Transverse colon (tissue), 4 donors: ENCODE data around the gene BMP2K. TPM values are rescaled to one million over a fixed set of nuclear protein-coding genes. Genes with fewer than 3 reads are reported as not detected.
A peak's percentile ranks its signal among the peaks of the same experiment; 100 is the strongest.

Source experiments
- DNase-seq: peaks from one replicate; pipeline ENCODE4 v3.0.0-alpha.2; 2019
- H3K27ac ChIP-seq, 4 donors: fragments of 200-600 bp; sonication (generic); 2 replicates each; pipeline ENCODE4 v1.5.1; 2016 to 2018; ENCODE audit warnings: inconsistent platforms in 4 of 4
- H3K27me3 ChIP-seq: fragments of 200-600 bp; sonication (generic); 2 replicates; pipeline ENCODE4 v1.5.1; 2017; ENCODE audit warnings: inconsistent platforms
- H3K36me3 ChIP-seq, 4 donors: fragments of 200-600 bp; sonication (generic); 2 replicates each; pipeline ENCODE4 v1.5.1; 2017 to 2019; ENCODE audit warnings: inconsistent platforms in 4 of 4
- H3K4me1 ChIP-seq, 4 donors: fragments of 200-600 bp; sonication (generic); 2 replicates each; pipeline ENCODE4 v1.5.1; 2017 to 2020; ENCODE audit warnings: inconsistent platforms in 4 of 4
- H3K4me3 ChIP-seq, 4 donors: fragments of 200-600 bp; sonication (generic); 1 replicate in 1 of 4; 2 replicates in 3 of 4; pipeline versions ENCODE4 v1.5.1 to v1.6.1; 2017 to 2019; ENCODE audit warnings: inconsistent platforms in 4 of 4
- H3K9me3 ChIP-seq, 2 donors: fragments of 200-600 bp; sonication (generic); 2 replicates each; pipeline ENCODE4 v1.5.1; 2017 to 2019; ENCODE audit warnings: inconsistent platforms in 2 of 2
- EP300 ChIP-seq: sonication (generic); formaldehyde crosslinking; IDR thresholded peaks from one replicate; pipeline ENCODE4 v1.6.1; 2017; ENCODE audit warnings: antibody characterized with exemption, low read depth
- POLR2A ChIP-seq: fragments of 450-650 bp; IDR thresholded peaks from one replicate; pipeline ENCODE4 v1.6.1; 2016; ENCODE audit warnings: antibody characterized with exemption, mild to moderate bottlenecking, moderate library complexity
- POLR2AphosphoS5 ChIP-seq, 3 donors: sonication (generic); formaldehyde crosslinking; IDR thresholded peaks; one replicate each; pipeline ENCODE4 v1.6.1; 2016; ENCODE audit warnings: antibody characterized with exemption in 3 of 3
- WGBS, 2 donors: methylation state at CpG; one replicate each; pipeline ENCODE4 v1.1.5; 2018; ENCODE audit warnings: low coverage in 1 of 2; 5-methylcytosine and 5-hydroxymethylcytosine counted together
- in situ Hi-C, 4 donors: fragments of 200-750 bp; cut with MboI; loops; one replicate each; pipeline versions ENCODE4 v1.15.0 to v1.15.1; 2017; ENCODE audit warnings: low sequenced_read_pairs in 3 of 4, low pct_ligation_motif_present in 1 of 4, low pct_unique_long_range_greater_than_20kb in 1 of 4
- intact Hi-C: fragments of 100-400 bp; cut with DNase I; formaldehyde crosslinking; loops from one replicate; pipeline ENCODE4 v1.15.1; 2023; ENCODE audit warnings: low total_unique reads
- total RNA-seq, 4 donors: library from RNA; depleted of rRNA; stranded (reverse); fragments of >200 nt; gene quantifications; one replicate each; pipeline ENCODE4 v1.1.0, GENCODE V29; 2016
- TF ChIP-seq, protein P1 (sequence below), 5 experiments: fragments of 200-600 bp in 3 of 5; fragments of 450-650 bp in 2 of 5; sonication (generic) in 3 of 5; IDR thresholded peaks; 1 replicate in 2 of 5; 2 replicates in 3 of 5; pipeline ENCODE4 v1.5.1; 2016 to 2017; ENCODE audit warnings: antibody characterized with exemption in 5 of 5, inconsistent platforms in 3 of 5, mild to moderate bottlenecking in 2 of 5, moderate library complexity in 1 of 5

Gene BMP2K
- total RNA-seq, 4 donors from 2014 or later: 12.3 to 147 (median 71.2) TPM

DNA sequence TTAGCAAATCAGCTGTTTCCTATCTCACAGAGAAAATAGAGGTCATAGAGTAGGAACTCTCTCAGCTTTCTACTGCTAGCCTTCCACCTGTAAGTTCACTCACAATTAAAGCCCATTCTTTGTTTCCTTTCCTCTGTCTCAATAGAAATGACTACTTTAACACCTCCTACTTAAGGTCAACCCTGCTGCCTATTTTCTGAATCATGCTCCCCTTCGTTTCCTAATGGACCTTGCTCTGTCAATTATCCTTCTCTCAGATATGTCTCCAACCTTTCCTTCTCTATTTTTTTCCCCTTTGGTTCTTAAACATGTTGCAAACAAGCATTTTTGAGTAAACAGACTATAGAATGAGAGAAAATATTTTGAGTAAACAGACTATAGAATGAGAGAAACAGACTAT, 168.2 kb downstream of the BMP2K start:
- Histone ChIP-seq H3K27me3 (no peaks in the 10 kb centered on the region), H3K36me3 (no peaks in the 10 kb centered on the region), H3K27ac (no peak overlapping the region), H3K9me3 (peaks cover 3 to 5% of the 10 kb centered on the region in 2 donors), H3K4me3 (no peak overlapping the region), H3K4me1 (peaks cover 0 to 7% (median 0%) of the 10 kb centered on the region in 4 donors)
- DNase-seq: no peak
- WGBS, 2 donors: 33 to 41% methylated on average over 1 of the region's 1 CpG
- in situ Hi-C loops: no loop called here
- intact Hi-C loops: no loop called here
- no peak for TF ChIP-seq POLR2A
- TF ChIP-seq, protein P1, sequence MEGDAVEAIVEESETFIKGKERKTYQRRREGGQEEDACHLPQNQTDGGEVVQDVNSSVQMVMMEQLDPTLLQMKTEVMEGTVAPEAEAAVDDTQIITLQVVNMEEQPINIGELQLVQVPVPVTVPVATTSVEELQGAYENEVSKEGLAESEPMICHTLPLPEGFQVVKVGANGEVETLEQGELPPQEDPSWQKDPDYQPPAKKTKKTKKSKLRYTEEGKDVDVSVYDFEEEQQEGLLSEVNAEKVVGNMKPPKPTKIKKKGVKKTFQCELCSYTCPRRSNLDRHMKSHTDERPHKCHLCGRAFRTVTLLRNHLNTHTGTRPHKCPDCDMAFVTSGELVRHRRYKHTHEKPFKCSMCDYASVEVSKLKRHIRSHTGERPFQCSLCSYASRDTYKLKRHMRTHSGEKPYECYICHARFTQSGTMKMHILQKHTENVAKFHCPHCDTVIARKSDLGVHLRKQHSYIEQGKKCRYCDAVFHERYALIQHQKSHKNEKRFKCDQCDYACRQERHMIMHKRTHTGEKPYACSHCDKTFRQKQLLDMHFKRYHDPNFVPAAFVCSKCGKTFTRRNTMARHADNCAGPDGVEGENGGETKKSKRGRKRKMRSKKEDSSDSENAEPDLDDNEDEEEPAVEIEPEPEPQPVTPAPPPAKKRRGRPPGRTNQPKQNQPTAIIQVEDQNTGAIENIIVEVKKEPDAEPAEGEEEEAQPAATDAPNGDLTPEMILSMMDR (IDR thresholded peaks at IDR 0.05): no peak
- no peak for TF ChIP-seq EP300

DNA sequence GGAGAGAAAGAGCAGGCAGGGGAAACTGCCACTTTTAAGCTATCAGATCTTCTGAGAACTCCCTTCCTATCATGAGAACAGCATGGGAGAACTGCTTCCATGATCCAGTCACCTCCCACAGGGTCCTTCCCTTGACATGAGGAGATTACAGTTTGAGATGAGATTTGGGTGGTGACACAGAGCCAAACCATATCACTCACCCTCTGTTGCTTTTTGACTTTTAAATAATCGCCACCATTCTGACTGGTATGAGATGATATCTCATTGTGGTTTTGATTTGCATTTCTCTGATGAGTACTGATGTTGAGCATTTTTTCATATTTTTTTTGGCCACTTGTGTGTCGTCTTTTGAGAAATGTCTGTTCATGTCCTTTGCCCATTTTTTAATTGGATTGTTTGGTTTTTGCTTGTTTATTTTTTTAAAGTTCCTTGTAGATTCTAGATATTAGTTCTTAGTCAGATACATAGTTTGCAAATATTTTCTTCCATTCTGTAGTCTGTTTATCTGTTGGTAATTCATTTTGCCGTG, 169.6 kb downstream of the BMP2K start:
- in situ Hi-C loops: no loop called here
- WGBS, 2 donors: 82 to 90% methylated on average over 3 of the region's 3 CpGs

DNA sequence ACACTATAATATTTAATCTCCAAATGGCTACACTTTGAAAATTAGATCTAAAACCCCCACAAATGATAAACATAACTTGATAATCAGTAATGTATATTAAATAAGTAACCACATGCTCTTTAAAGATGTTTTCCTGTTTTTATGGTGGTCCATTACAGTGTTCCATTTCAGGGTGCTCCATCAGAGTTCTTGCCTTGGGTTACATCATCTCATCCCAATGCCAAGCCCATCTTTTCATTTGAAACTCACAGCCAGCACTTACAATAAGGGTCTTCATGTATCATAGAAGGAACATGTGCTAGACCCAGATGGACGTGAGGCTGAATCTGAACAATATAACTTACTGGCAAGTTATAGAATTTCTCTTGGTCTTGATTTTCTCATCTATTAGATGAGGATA, 173.6 kb downstream of the BMP2K start:
- Histone ChIP-seq H3K9me3 (peaks cover 3 to 5% of the 10 kb centered on the region in 2 donors), H3K27ac (no peak overlapping the region), H3K4me1 (no peaks in the 10 kb centered on the region), H3K36me3 (no peaks in the 10 kb centered on the region), H3K27me3 (no peaks in the 10 kb centered on the region), H3K4me3 (no peak overlapping the region)
- in situ Hi-C loops: loop anchor here (10.0 to 25.0 kb wide), 2 partner anchors 1263 to 1265 kb away; no protein-coding TSS in a partner anchor
- no peak for DNase-seq
- 56 to 81% methylated on average over 1 of the region's 1 CpG for WGBS, 2 donors
- TF ChIP-seq POLR2AphosphoS5 (IDR thresholded peaks at IDR 0.05) (no peak), POLR2A (no peak), EP300 (no peak)
- TF ChIP-seq, protein P1 (IDR thresholded peaks at IDR 0.05): no peak
- intact Hi-C loops: loop anchor here (5.0 kb wide), 2 partner anchors 877 to 1263 kb away; no protein-coding TSS in a partner anchor

More for the DNA sequence above, 169.6 kb downstream of the BMP2K start:
- H3K4me3 ChIP-seq: no peak overlapping the region
- TF ChIP-seq, protein P1 (IDR thresholded peaks at IDR 0.05): no peak
- TF ChIP-seq POLR2AphosphoS5 (IDR thresholded peaks at IDR 0.05) (no peak), POLR2A (no peak), EP300 (no peak)
- no peak overlapping the region for H3K27ac ChIP-seq
- intact Hi-C loops: loop anchor here (5.0 kb wide), 1 partner anchor 873 kb away; no protein-coding TSS in a partner anchor
- no peaks in the 10 kb centered on the region for H3K27me3 ChIP-seq
- no peaks in the 10 kb centered on the region for H3K4me1 ChIP-seq
- H3K9me3 ChIP-seq: peaks cover 3 to 5% of the 10 kb centered on the region in 2 donors
- H3K36me3 ChIP-seq: no peaks in the 10 kb centered on the region
- DNase-seq: no peak

DNA sequence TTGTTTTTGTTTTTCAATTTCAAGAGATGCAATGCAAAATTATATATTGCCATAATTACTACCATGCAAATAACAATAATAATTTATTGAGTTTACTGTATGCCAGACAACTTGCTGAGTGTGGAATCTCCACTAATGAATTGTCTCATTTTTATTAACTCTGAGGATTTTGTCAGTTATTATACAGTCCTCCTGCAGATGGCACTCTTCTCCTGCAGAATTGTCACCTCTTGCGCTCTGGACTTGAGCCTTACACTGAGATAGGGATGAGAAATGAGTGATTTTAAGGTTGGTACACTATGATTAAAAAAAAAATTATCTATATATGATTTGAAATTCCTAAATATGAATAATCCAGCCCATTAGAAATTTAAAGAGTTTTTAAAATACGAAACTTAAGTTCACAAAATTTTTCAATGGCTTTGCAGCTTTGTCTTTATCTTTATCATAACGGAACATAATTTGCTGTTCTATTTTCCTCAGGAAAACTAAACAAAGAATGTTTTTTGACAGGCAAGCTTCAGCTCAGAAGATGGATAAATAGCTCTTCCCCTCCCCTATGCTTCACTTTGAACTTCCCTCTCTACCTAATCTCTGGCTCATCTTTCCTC, 175.8 kb downstream of the BMP2K start:
- intact Hi-C loops: loop anchor here (5.0 kb wide), 1 partner anchor 1260 kb away; no protein-coding TSS in a partner anchor
- WGBS, 2 donors: 53 to 62% methylated on average over 3 of the region's 3 CpGs

More for the DNA sequence above, 175.8 kb downstream of the BMP2K start:
- Histone ChIP-seq H3K27me3 (no peaks in the 10 kb centered on the region), H3K9me3 (no peaks in the 10 kb centered on the region), H3K4me1 (no peaks in the 10 kb centered on the region), H3K4me3 (no peak overlapping the region), H3K27ac (no peak overlapping the region), H3K36me3 (no peaks in the 10 kb centered on the region)
- in situ Hi-C loops: loop anchor here (10.0 to 25.0 kb wide), 2 partner anchors 1260 to 1263 kb away; no protein-coding TSS in a partner anchor
- no peak for DNase-seq
- TF ChIP-seq EP300 (no peak), POLR2AphosphoS5 (IDR thresholded peaks at IDR 0.05) (no peak), POLR2A (no peak)
- TF ChIP-seq, protein P1 (IDR thresholded peaks at IDR 0.05): peak; percentile 65 to 78 (median 69)
